HepG2 (cell line): ENCODE data around the gene TPM1. TPM values are rescaled to one million over a fixed set of nuclear protein-coding genes. Genes with fewer than 3 reads are reported as not detected.
A peak's percentile ranks its signal among the peaks of the same experiment; 100 is the strongest.

ENCODE experiments used
- AKNA ChIP-seq: sonication (generic); formaldehyde crosslinking; IDR thresholded peaks from 2 replicates; pipeline ENCODE4 v1.4.0; 2020; ENCODE audit warnings: missing genetic modification reagents, borderline replicate concordance
- ARID5B ChIP-seq: IDR thresholded peaks from 2 replicates; pipeline ENCODE4 v1.4.0; 2020; ENCODE audit warnings: mild to moderate bottlenecking, missing genetic modification reagents
- E2F5 ChIP-seq: sonication (generic); formaldehyde crosslinking; conservative IDR thresholded peaks from 2 replicates; pipeline ENCODE4 v1.4.0; 2020; ENCODE audit warnings: missing genetic modification reagents
- ELF1 ChIP-seq: sonication (generic); formaldehyde crosslinking; IDR thresholded peaks from 2 replicates; pipeline ENCODE4 v1.4.0; 2020; ENCODE audit warnings: missing genetic modification reagents
- HIC2 ChIP-seq: sonication (generic); formaldehyde crosslinking; IDR thresholded peaks from 2 replicates; pipeline ENCODE4 v1.9.0; 2022; ENCODE audit warnings: low read depth, missing genetic modification reagents
- HNF1B ChIP-seq: sonication (generic); formaldehyde crosslinking; IDR thresholded peaks from 2 replicates; pipeline ENCODE4 v1.5.1; 2020; ENCODE audit warnings: mild to moderate bottlenecking, moderate library complexity, missing genetic modification reagents
- LCORL ChIP-seq, 2 experiments: fragments of 450-650 bp in 1 of 2; sonication (generic) in 1 of 2; formaldehyde crosslinking in 1 of 2; IDR thresholded peaks; 2 replicates each; pipeline versions ENCODE4 v1.5.0 to v1.6.1; 2017 to 2020; ENCODE audit warnings: antibody characterized with exemption in 1 of 2, missing genetic modification reagents in 1 of 2
- NFATC3 ChIP-seq: sonication (generic); formaldehyde crosslinking; IDR thresholded peaks from 2 replicates; pipeline ENCODE4 v1.5.1; 2020; ENCODE audit warnings: mild to moderate bottlenecking, missing genetic modification reagents
- NFIB ChIP-seq: sonication (generic); formaldehyde crosslinking; IDR thresholded peaks from 2 replicates; pipeline ENCODE4 v1.9.0; 2021; ENCODE audit warnings: missing genetic modification reagents, mild to moderate bottlenecking, borderline replicate concordance
- RBM22 ChIP-seq: fragments of 200-400 bp; formaldehyde crosslinking; optimal IDR thresholded peaks from 2 replicates; pipeline ENCODE3; 2017; ENCODE audit warnings: mild to moderate bottlenecking, low read length, moderate library complexity
- SOX5 ChIP-seq: IDR thresholded peaks from 2 replicates; pipeline ENCODE4 v1.6.1; 2016; ENCODE audit warnings: borderline replicate concordance
- ZFP90 ChIP-seq: sonication (generic); formaldehyde crosslinking; IDR thresholded peaks from 2 replicates; pipeline ENCODE4 v1.8.0; 2022; ENCODE audit warnings: missing genetic modification reagents, mild to moderate bottlenecking, inconsistent platforms, borderline replicate concordance
- ZNF230 ChIP-seq: sonication (generic); formaldehyde crosslinking; IDR thresholded peaks from 2 replicates; pipeline ENCODE4 v1.4.0; 2020; ENCODE audit warnings: mild to moderate bottlenecking, missing genetic modification reagents
- ZNF30 ChIP-seq: sonication (generic); formaldehyde crosslinking; IDR thresholded peaks from 2 replicates; pipeline ENCODE4 v1.5.0; 2020; ENCODE audit warnings: mild to moderate bottlenecking, missing genetic modification reagents
- ZSCAN25 ChIP-seq: sonication (generic); formaldehyde crosslinking; IDR thresholded peaks from 2 replicates; pipeline ENCODE4 v1.8.0; 2022; ENCODE audit warnings: mild to moderate bottlenecking, missing genetic modification reagents
- polyA plus RNA-seq, 8 experiments: library from polyadenylated mRNA; depleted of rRNA in 3 of 8; stranded (reverse) in 7 of 8; unstranded in 1 of 8; fragments of >200 nt; fragmentation: Illumina TruSeq in 4 of 8; extraction: Trizol in 4 of 8; gene quantifications; 2 replicates each; pipeline versions ENCODE4 v1.2.1 to v1.2.3, GENCODE V29; 2011 to 2016; ENCODE audit warnings: low read depth in 4 of 8, missing spikeins in 1 of 8, mixed read lengths in 1 of 8; ENCODE audit not compliant: insufficient read depth in 1 of 8
- total RNA-seq, 5 experiments: library from RNA; depleted of rRNA; stranded (reverse); fragments of >200 nt; fragmentation: Illumina TruSeq; extraction: Trizol; gene quantifications; 2 replicates each; pipeline ENCODE4 v1.2.3, GENCODE V29; 2016; ENCODE audit warnings: low read depth in 1 of 5

The TPM1 gene
- total and polyA plus RNA-seq, 2 of the 13 experiments (the other 11 are each of a cell fraction or from before 2014, with no cell fraction given) = 98.9 to 109 TPM

- TF ChIP-seq AKNA (CRISPR knock-in tag) = no peak
- TF ChIP-seq E2F5 = no peak
- TF ChIP-seq ZSCAN25 = 0 out of 2 replicates have a peak, but pooled peaks have one; percentile 21
- no peak; the same call in 1 of the 2 replicates for TF ChIP-seq NFATC3 (CRISPR knock-in tag)
- no peak for TF ChIP-seq NFIB (CRISPR knock-in tag)
- 0 out of 2 replicates have a peak, but pooled peaks have one; percentile 42 for TF ChIP-seq HNF1B
- TF ChIP-seq LCORL (IDR thresholded peaks at IDR 0.05) = no peak
- TF ChIP-seq LCORL (CRISPR knock-in tag; IDR thresholded peaks at IDR 0.05) = peak; percentile 49; the same call in 1 of the 2 replicates
- peak; percentile 47 for TF ChIP-seq ELF1
- TF ChIP-seq ZFP90 (CRISPR knock-in tag) = 0 out of 2 replicates have a peak, but pooled peaks have one; percentile 50
- no peak for TF ChIP-seq RBM22
- peak; percentile 76 for TF ChIP-seq ARID5B
- no peak for TF ChIP-seq HIC2 (CRISPR knock-in tag)
- TF ChIP-seq ZNF30 (CRISPR knock-in tag) = no peak
- peak; percentile 57; the same call in 1 of the 2 replicates for TF ChIP-seq SOX5
- TF ChIP-seq ZNF230 (CRISPR knock-in tag) = no peak
These were observed 51.1 kb downstream of the TPM1 start (continued) for GRCh38 chr15:63093486-63094205.
